GM10248 (cell line): ENCODE measurements around the gene ORC6.
A peak's percentile ranks its signal among the peaks of the same experiment; 100 is the strongest.
"Not testable (repeated sequence)": the region's sequence is repeated elsewhere in the genome, so short reads cannot be mapped to it uniquely, and the experiment has no call there.

Source experiments
- CTCF ChIA-PET: fragments of 300-600 bp; sonication (Branson Sonifier 250); formaldehyde crosslinking; extraction: SDS; loops from one replicate; lab custom pipeline; 2021; ENCODE audit warnings: antibody characterized with exemption; lab: Yijun Ruan, JAX
- POLR2A ChIA-PET: fragments of 350-650 bp; sonication (Branson Sonifier 250); formaldehyde crosslinking; extraction: SDS; loops from one replicate; lab custom pipeline; 2020; ENCODE audit warnings: antibody characterized with exemption; lab: Yijun Ruan, JAX
- DNase-seq: peaks from one replicate; pipeline ENCODE4 v3.0.0; 2012; ENCODE audit errors: extremely low spot score
- CTCF ChIP-seq: IDR thresholded peaks from 2 replicates; pipeline ENCODE4 v1.5.1; 2012; ENCODE audit warnings: mild to moderate bottlenecking, low read depth; ENCODE audit errors: extremely low read depth, missing control alignments, control extremely low read depth

Gene ORC6

GRCh38 chr16:46662123-46662522 is 27.3 kb upstream of the ORC6 start:
- CTCF ChIA-PET: interaction anchor here (4.5 kb wide), 1 partner anchor 12 kb away, joined by 31 read pairs; no protein-coding TSS in a partner anchor
- TF ChIP-seq CTCF: no peak
- DNase-seq: no peak
- POLR2A ChIA-PET: no interaction called here

- DNase-seq: peak; percentile 66
- POLR2A ChIA-PET: no interaction called here
- peak; percentile 92 for TF ChIP-seq CTCF
- CTCF ChIA-PET: interaction anchor here (0.7 to 6.1 kb wide), 60 partner anchors 9 to 1493 kb away, joined by 3 to 68 read pairs (median 4); partner anchors contain the start of genes GPT2 and ORC6
These were observed 16.0 kb upstream of the ORC6 start for GRCh38 chr16:46673320-46674013.

GRCh38 chr16:46677943-46678342 is 11.5 kb upstream of the ORC6 start:
- ChIA-PET CTCF (interaction anchor here (0.7 to 6.1 kb wide), 8 partner anchors 8 to 252 kb away, joined by 3 to 39 read pairs (median 7); partner anchors contain the start of genes ORC6 and VPS35), POLR2A (interaction anchor here (0.6 to 0.7 kb wide), 2 partner anchors 12 to 62 kb away, joined by 3 to 5 read pairs; no protein-coding TSS in a partner anchor)
- not testable (repeated sequence) for DNase-seq

- CTCF ChIA-PET: interaction anchor here (1.7 to 2.6 kb wide), 2 partner anchors 8 to 11 kb away, joined by 6 to 12 read pairs; no protein-coding TSS in a partner anchor
- DNase-seq, POLR2A ChIA-PET: not testable (repeated sequence)
These were observed 7.6 kb upstream of the ORC6 start for GRCh38 chr16:46681867-46682266.

GRCh38 chr16:46686815-46687473 is 2.5 kb upstream of the ORC6 start:
- DNase-seq: no peak
- ChIA-PET CTCF (interaction anchor here (0.8 to 4.0 kb wide), 3 partner anchors 11 to 200 kb away, joined by 3 to 39 read pairs (median 3); no protein-coding TSS in a partner anchor), POLR2A (no interaction called here)
- TF ChIP-seq CTCF: no peak

GRCh38 chr16:46687486-46687885 is 2.0 kb upstream of the ORC6 start:
- CTCF ChIA-PET: interaction anchor here (1.1 to 4.0 kb wide), 2 partner anchors 12 to 200 kb away, joined by 3 to 39 read pairs; no protein-coding TSS in a partner anchor
- no peak for DNase-seq
- TF ChIP-seq CTCF: no peak
- POLR2A ChIA-PET: no interaction called here

GRCh38 chr16:46688101-46688653 is 1.3 kb upstream of the ORC6 start:
- TF ChIP-seq CTCF: no peak

More at GRCh38 chr16:46688101-46688653, 1.3 kb upstream of the ORC6 start:
- CTCF ChIA-PET: interaction anchor here (4.0 kb wide), 1 partner anchor 13 kb away, joined by 39 read pairs; no protein-coding TSS in a partner anchor
- POLR2A ChIA-PET: no interaction called here
- DNase-seq: no peak
